Gastroesophageal sphincter (tissue), 4 donors: ENCODE data around the gene SPPL3. TPM values are rescaled to one million over a fixed set of nuclear protein-coding genes. Genes with fewer than 3 reads are reported as not detected.

Source experiments
- ATAC-seq: fragments of 150-250 bp; one replicate; pipeline ENCODE4 v1.9.1; 2016; ENCODE audit warnings: mild to moderate bottlenecking, moderate library complexity
- H3K27ac ChIP-seq, 4 donors: fragments of 200-600 bp; sonication (generic) in 3 of 4; 1 replicate in 3 of 4; 2 replicates in 1 of 4; pipeline ENCODE4 v1.5.1; 2016 to 2019
- H3K27me3 ChIP-seq: fragments of 200-600 bp; sonication (generic); one replicate; pipeline ENCODE4 v1.5.1; 2019
- H3K36me3 ChIP-seq, 2 donors: fragments of 200-600 bp; sonication (generic); one replicate each; pipeline ENCODE4 v1.5.1; 2019; ENCODE audit warnings: control low read depth in 1 of 2
- H3K4me1 ChIP-seq, 3 donors: fragments of 200-600 bp; sonication (generic); 1 replicate in 2 of 3; 2 replicates in 1 of 3; pipeline ENCODE4 v1.5.1; 2016 to 2019; ENCODE audit warnings: control low read depth in 2 of 3
- H3K4me3 ChIP-seq, 2 donors: fragments of 200-600 bp; sonication (generic); one replicate each; pipeline ENCODE4 v1.5.1; 2019; ENCODE audit warnings: mild to moderate bottlenecking in 1 of 2, moderate library complexity in 1 of 2
- H3K9me3 ChIP-seq, 3 donors: fragments of 200-600 bp; sonication (generic); one replicate each; pipeline ENCODE4 v1.5.1; 2017 to 2019; ENCODE audit warnings: control low read depth in 2 of 3
- EP300 ChIP-seq: sonication (generic); formaldehyde crosslinking; IDR thresholded peaks from one replicate; pipeline ENCODE4 v1.6.1; 2017; ENCODE audit warnings: antibody characterized with exemption, mild to moderate bottlenecking
- POLR2A ChIP-seq, 2 donors: fragments of 450-650 bp; IDR thresholded peaks; one replicate each; pipeline ENCODE4 v1.6.1; 2017; ENCODE audit warnings: antibody characterized with exemption in 2 of 2, mild to moderate bottlenecking in 2 of 2, moderate library complexity in 1 of 2
- POLR2AphosphoS5 ChIP-seq: sonication (generic); formaldehyde crosslinking; IDR thresholded peaks from one replicate; pipeline ENCODE4 v1.6.1; 2017; ENCODE audit warnings: antibody characterized with exemption
- WGBS, 2 donors: methylation state at CpG; one replicate each; pipeline ENCODE4 v1.1.5; 2018; ENCODE audit warnings: low coverage in 1 of 2; 5-methylcytosine and 5-hydroxymethylcytosine counted together
- total RNA-seq, 4 donors: library from RNA; depleted of rRNA; stranded (reverse); fragments of >200 nt; gene quantifications; one replicate each; pipeline ENCODE4 v1.1.0, GENCODE V29; 2016
- TF ChIP-seq, protein P1 (sequence below), 4 experiments: fragments of 200-600 bp in 2 of 4; fragments of 450-650 bp in 2 of 4; sonication (generic) in 1 of 4; IDR thresholded peaks; one replicate each; pipeline ENCODE4 v1.5.1; 2017 to 2019; ENCODE audit warnings: antibody characterized with exemption in 4 of 4, mild to moderate bottlenecking in 2 of 4, moderate library complexity in 2 of 4

SPPL3 gene
- total RNA-seq, 4 donors from 2014 or later = 16.2 to 20.2 (median 19.0) TPM

- no peak for TF ChIP-seq POLR2AphosphoS5
- TF ChIP-seq EP300 = no peak
- TF ChIP-seq POLR2A (IDR thresholded peaks at IDR 0.05) = no peak
- TF ChIP-seq, protein P1, sequence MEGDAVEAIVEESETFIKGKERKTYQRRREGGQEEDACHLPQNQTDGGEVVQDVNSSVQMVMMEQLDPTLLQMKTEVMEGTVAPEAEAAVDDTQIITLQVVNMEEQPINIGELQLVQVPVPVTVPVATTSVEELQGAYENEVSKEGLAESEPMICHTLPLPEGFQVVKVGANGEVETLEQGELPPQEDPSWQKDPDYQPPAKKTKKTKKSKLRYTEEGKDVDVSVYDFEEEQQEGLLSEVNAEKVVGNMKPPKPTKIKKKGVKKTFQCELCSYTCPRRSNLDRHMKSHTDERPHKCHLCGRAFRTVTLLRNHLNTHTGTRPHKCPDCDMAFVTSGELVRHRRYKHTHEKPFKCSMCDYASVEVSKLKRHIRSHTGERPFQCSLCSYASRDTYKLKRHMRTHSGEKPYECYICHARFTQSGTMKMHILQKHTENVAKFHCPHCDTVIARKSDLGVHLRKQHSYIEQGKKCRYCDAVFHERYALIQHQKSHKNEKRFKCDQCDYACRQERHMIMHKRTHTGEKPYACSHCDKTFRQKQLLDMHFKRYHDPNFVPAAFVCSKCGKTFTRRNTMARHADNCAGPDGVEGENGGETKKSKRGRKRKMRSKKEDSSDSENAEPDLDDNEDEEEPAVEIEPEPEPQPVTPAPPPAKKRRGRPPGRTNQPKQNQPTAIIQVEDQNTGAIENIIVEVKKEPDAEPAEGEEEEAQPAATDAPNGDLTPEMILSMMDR (IDR thresholded peaks at IDR 0.05) = no peak
- no peak overlapping the region for H3K4me3 ChIP-seq
- no peaks in the 10 kb centered on the region for H3K36me3 ChIP-seq
- H3K4me1 ChIP-seq = no peaks in the 10 kb centered on the region
- ATAC-seq = no peak
- H3K27ac ChIP-seq = no peak overlapping the region
- H3K9me3 ChIP-seq = peaks cover 0 to 23% (median 0%) of the 10 kb centered on the region in 3 donors
- no peaks in the 10 kb centered on the region for H3K27me3 ChIP-seq
Observed at GRCh38 chr12:120921637-120922036, 17.5 kb upstream of the SPPL3 start.

GRCh38 chr12:120920178-120920577 lies 16.0 kb upstream of the SPPL3 start:
- Histone ChIP-seq H3K9me3 (peaks cover 0 to 23% (median 0%) of the 10 kb centered on the region in 3 donors), H3K27ac (no peak overlapping the region), H3K4me3 (no peak overlapping the region), H3K27me3 (no peaks in the 10 kb centered on the region), H3K4me1 (no peaks in the 10 kb centered on the region), H3K36me3 (no peaks in the 10 kb centered on the region)
- ATAC-seq = no peak
- TF ChIP-seq, protein P1 (IDR thresholded peaks at IDR 0.05) = no peak
- TF ChIP-seq POLR2AphosphoS5 = no peak
- no peak for TF ChIP-seq EP300
- no peak for TF ChIP-seq POLR2A (IDR thresholded peaks at IDR 0.05)
- 75 to 79% methylated on average over 3 of the region's 3 CpGs for WGBS, 2 donors

DNA sequence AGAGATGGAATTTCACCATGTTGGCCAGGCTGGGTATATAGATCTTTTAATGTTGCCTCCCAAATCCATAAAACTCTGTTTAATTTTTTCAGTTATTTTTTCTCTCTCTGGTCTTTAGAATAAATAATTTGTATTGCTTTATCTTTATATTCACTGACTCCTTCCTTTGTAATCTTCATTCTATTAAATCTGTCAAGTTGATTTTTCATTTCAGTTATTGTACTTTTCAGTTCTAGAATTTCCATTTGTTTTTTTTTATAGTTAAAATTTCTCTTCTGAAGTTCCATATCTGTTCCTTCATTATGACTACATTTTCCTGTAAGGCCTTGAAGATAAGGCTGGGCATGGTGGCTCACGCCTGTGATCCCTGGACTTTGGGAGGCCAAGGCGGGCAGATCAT lies 13.6 kb upstream of the SPPL3 start:
- ATAC-seq = no peak
- H3K9me3 ChIP-seq = peaks cover 0 to 23% (median 0%) of the 10 kb centered on the region in 3 donors
- H3K27ac ChIP-seq = no peak overlapping the region
- no peaks in the 10 kb centered on the region for H3K36me3 ChIP-seq
- no peak for TF ChIP-seq POLR2AphosphoS5
- no peak for TF ChIP-seq EP300
- no peak for TF ChIP-seq POLR2A (IDR thresholded peaks at IDR 0.05)
- TF ChIP-seq, protein P1 (IDR thresholded peaks at IDR 0.05) = no peak
- H3K4me1 ChIP-seq = no peaks in the 10 kb centered on the region
- no peaks in the 10 kb centered on the region for H3K27me3 ChIP-seq
- H3K4me3 ChIP-seq = no peak overlapping the region
- 100% methylated on average over 2 of the region's 2 CpGs; no CpG with 5 or more reads in 1 of the 2 donors for WGBS, 2 donors

GRCh38 chr12:120916561-120916960 lies 12.4 kb upstream of the SPPL3 start:
- ATAC-seq = no peak
- Histone ChIP-seq H3K27me3 (no peaks in the 10 kb centered on the region), H3K36me3 (no peaks in the 10 kb centered on the region), H3K9me3 (peaks cover 0 to 23% (median 0%) of the 10 kb centered on the region in 3 donors), H3K4me3 (no peak overlapping the region), H3K27ac (no peak overlapping the region), H3K4me1 (no peaks in the 10 kb centered on the region)
- 92 to 94% methylated on average over 10 to 13 of the region's 14 CpGs for WGBS, 2 donors
- TF ChIP-seq EP300 (no peak), POLR2A (IDR thresholded peaks at IDR 0.05) (no peak), POLR2AphosphoS5 (no peak)
- TF ChIP-seq, protein P1 (IDR thresholded peaks at IDR 0.05) = no peak

DNA sequence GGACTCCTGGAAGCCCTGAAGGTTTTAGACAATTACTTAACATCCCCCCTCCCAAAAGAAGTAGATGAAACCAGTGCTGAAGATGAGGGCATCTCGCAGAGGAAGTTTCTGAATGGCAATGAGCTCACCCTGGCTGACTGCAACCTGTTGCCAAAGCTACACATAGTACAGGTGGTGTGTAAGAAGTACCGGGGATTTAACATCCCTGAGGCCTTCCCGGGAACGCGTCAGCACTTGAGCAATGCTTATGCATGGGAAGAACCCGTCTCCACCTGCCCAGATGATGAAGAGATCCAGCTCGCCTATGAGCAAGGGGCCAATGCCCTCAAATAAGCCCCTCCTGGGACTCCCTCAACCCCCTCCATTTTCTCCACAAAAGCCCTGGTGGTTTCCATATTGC lies 10.6 kb upstream of the SPPL3 start:
- no peak for ATAC-seq
- Histone ChIP-seq H3K27me3 (no peaks in the 10 kb centered on the region), H3K4me3 (no peak overlapping the region), H3K36me3 (no peaks in the 10 kb centered on the region), H3K9me3 (peaks cover 0 to 23% (median 0%) of the 10 kb centered on the region in 3 donors), H3K4me1 (no peaks in the 10 kb centered on the region), H3K27ac (no peak overlapping the region)
- 81 to 87% methylated on average over 2 to 3 of the region's 7 CpGs for WGBS, 2 donors
- TF ChIP-seq EP300 (no peak), POLR2A (IDR thresholded peaks at IDR 0.05) (no peak), POLR2AphosphoS5 (no peak)
- TF ChIP-seq, protein P1 (IDR thresholded peaks at IDR 0.05) = no peak
